ENCODE measurements around the gene WBP2NL.
"Not testable (repeated sequence)": the region's sequence is repeated elsewhere in the genome, so short reads cannot be mapped to it uniquely, and the experiment has no call there.

Gene WBP2NL

GRCh38 chr22:41998361-41999261 lies at the start of gene WBP2NL:
WBP2NL (plus strand) TSS chr22:41998788; CDS start chr22:41998819, 31 bp downstream.
- Histone ChIP-seq H3K27me3 (ENCODE audit: control insufficient read depth, low read length) (peaks cover 30% of the 10 kb centered on the region), H3K36me3 (ENCODE audit: control insufficient read depth, low read length) (no peaks in the 10 kb centered on the region), H3K9me2 (replicated peaks; ENCODE audit: control insufficient read depth, low read length) (no peaks in the 10 kb centered on the region), H4K20me1 (ENCODE audit: control insufficient read depth, insufficient read depth, low read depth, low read length) (no peaks in the 10 kb centered on the region), H3K4me2 (ENCODE audit: low read length) (no peak within 1 kb of the TSS), H3F3A (ENCODE audit: control insufficient read depth, insufficient read depth) (no peaks in the 10 kb centered on the region), H3K9me3 (ENCODE audit: control insufficient read depth, insufficient read depth, low read length) (no peaks in the 10 kb centered on the region), H3K27ac (ENCODE audit: low read depth, low read length) (no peak within 1 kb of the TSS), H3K79me2 (ENCODE audit: control insufficient read depth, low read length) (no peaks in the 10 kb centered on the region), H3K4me1 (ENCODE audit: control insufficient read depth, low read length) (no peaks in the 10 kb centered on the region), H3K4me3 (ENCODE audit: low read length) (no peak within 1 kb of the TSS)
- TF ChIP-seq EZH2phosphoT487 (IDR thresholded peaks at IDR 0.05; ENCODE audit: borderline replicate concordance, low read length) (no peak), CTCF (IDR thresholded peaks at IDR 0.05; ENCODE audit: low read depth, low read length, poor library complexity, severe bottlenecking) (no peak)

GRCh38 chr22:41948928-41949296 lies 49.7 kb upstream of the WBP2NL start:
- Histone ChIP-seq H3F3A (ENCODE audit: control insufficient read depth, insufficient read depth) (peaks cover 34% of the 10 kb centered on the region), H3K4me2 (ENCODE audit: low read length) (peak overlapping the region; percentile 75), H3K4me3 (ENCODE audit: low read length) (peak overlapping the region; percentile 81), H3K36me3 (ENCODE audit: control insufficient read depth, low read length) (peaks cover 26% of the 10 kb centered on the region), H3K27ac (ENCODE audit: low read depth, low read length) (peak overlapping the region; percentile 87), H3K79me2 (ENCODE audit: control insufficient read depth, low read length) (peaks cover 74% of the 10 kb centered on the region), H3K4me1 (ENCODE audit: control insufficient read depth, low read length) (peaks cover 82% of the 10 kb centered on the region)
- not testable (repeated sequence) for H3K9me2 ChIP-seq (replicated peaks; ENCODE audit: control insufficient read depth, low read length); H4K20me1 ChIP-seq (ENCODE audit: control insufficient read depth, insufficient read depth, low read depth, low read length); H3K27me3 ChIP-seq (ENCODE audit: control insufficient read depth, low read length); H3K9me3 ChIP-seq (ENCODE audit: control insufficient read depth, insufficient read depth, low read length)

- Histone ChIP-seq H3K9me2 (replicated peaks; ENCODE audit: control insufficient read depth, low read length) (no peaks in the 10 kb centered on the region), H3K79me2 (ENCODE audit: control insufficient read depth, low read length) (peaks cover 69% of the 10 kb centered on the region), H3K4me2 (ENCODE audit: low read length) (peak overlapping the region; percentile 75), H3K4me1 (ENCODE audit: control insufficient read depth, low read length) (peaks cover 82% of the 10 kb centered on the region), H3K9me3 (ENCODE audit: control insufficient read depth, insufficient read depth, low read length) (no peaks in the 10 kb centered on the region), H3K4me3 (ENCODE audit: low read length) (peak overlapping the region; percentile 81), H4K20me1 (ENCODE audit: control insufficient read depth, insufficient read depth, low read depth, low read length) (peaks cover 4% of the 10 kb centered on the region; the same call in 1 of the 2 replicates), H3K27ac (ENCODE audit: low read depth, low read length) (peak overlapping the region; percentile 87), H3K27me3 (ENCODE audit: control insufficient read depth, low read length) (no peaks in the 10 kb centered on the region), H3F3A (ENCODE audit: control insufficient read depth, insufficient read depth) (peaks cover 30% of the 10 kb centered on the region), H3K36me3 (ENCODE audit: control insufficient read depth, low read length) (peaks cover 21% of the 10 kb centered on the region)
- TF ChIP-seq EZH2phosphoT487 (IDR thresholded peaks at IDR 0.05; ENCODE audit: borderline replicate concordance, low read length) (no peak), CTCF (IDR thresholded peaks at IDR 0.05; ENCODE audit: low read depth, low read length, poor library complexity, severe bottlenecking) (no peak)
These were observed 49.2 kb upstream of the WBP2NL start for GRCh38 chr22:41949297-41949965.
